ENCODE data around the gene RFWD3.

RFWD3 gene

DNA sequence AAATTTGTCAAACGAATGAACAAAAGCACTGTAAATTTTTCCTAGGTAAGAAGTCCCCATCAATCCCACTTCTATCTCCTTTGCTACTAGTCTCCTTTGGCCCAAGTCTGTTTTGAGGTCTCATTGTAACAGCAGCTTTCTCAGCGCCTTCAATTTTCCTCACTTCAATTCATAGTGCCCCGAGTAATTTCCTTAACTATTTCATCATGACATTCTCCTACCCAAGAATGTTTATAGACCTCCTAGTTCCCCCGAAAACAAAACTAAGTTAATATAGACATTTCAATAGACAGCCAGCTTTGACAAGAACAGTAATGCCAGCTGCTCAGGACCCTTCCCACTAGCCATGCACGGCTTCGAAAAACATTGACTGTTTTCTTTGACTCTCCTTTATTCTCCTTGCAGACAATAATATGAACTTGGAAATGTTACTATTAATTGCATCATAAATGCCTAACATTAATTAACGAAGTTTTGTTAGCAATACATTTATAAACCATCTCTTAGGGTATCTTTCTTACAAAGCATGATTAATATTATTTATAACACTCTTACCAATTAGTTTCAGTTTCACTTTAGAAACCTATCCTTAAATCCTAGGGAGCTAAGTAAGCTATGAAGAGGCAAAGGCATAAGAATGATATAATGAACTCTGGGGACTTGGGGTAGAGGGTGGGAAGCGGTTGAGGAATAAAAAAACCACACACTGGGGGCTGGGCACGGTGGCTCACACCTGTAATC is 82.6 kb downstream of the RFWD3 start:
- FAIRE-seq: no peak
- DNase-seq (ENCODE audit: insufficient read length, low spot score): no peak

DNA sequence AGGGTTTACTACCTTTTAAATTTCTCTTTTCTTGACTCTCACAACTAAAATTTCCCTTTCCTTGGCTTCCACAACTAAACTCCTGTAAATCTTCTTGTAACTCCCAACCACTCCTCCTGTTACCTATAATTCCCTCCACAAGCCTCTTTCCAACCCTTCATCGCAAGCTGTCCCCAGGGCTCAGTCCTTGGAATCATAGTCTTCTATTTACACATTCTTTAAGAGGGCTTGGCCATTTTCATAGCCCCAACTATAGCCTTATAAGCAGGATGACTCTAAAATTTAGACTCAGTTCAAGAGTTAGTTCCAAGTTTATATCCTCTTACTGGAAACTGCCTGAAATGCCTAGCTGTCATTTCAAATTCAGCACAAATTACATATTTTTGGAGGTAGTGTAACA is 83.7 kb downstream of the RFWD3 start:
- FAIRE-seq: no peak
- DNase-seq (ENCODE audit: insufficient read length, low spot score): no peak

DNA sequence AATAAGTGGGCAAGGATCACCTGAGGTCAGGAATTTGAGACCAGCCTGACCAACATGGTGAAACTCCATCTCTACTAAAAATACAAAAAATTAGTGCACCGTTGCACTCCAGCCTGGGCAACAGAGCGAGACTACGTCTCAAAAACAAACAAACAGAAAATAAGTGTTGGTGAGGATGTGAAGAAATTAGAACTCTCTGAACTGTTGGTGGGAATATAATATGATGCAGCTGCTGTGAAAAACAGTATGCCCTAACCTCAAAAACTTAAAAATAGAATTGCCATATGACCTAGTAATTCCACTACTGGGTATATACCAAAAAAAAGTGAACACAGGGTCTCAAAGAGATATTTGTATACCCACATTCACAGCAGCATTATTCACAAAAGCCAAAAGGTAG is 85.8 kb downstream of the RFWD3 start:
- DNase-seq (ENCODE audit: insufficient read length, low spot score) (no peak), FAIRE-seq (no peak)

DNA sequence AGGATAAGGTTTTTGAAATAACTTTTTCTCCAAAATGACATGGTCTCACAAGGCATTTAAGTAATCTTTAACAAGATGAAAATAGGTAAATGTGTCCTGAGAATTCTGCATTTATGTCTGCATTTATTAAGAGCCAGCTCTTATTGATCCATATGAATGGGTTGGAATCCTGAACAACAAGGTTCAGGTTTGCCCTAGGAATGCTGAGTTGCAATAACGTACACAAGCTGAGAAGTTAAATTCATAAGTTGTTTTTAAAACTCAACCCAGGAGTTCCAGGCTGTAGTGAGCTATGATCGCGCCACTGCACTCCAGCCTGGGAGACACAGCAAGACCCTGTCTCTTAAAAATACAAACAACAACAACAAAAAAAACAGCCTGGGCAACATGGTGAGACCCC is 87.8 kb downstream of the RFWD3 start:
- DNase-seq (ENCODE audit: insufficient read length, low spot score) (no peak), FAIRE-seq (no peak)

DNA sequence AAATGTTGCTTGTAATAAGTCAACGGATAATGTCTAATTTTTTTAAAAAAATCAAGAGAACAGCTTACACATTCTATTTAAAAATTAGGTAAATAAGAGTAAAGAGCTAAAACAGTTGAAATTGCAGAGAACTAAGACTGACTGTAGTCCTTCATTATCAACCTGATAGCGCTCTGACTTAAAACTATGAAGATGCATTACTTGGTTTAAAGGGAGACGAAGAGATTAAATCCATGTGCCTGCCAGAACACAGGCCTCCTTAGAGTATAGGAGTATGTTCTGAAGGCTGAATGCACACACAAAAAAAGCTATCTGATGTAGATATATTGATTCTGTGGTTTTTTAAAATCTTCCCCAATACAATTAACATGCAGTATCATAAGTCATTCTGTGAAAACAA is 88.2 kb downstream of the RFWD3 start:
- FAIRE-seq (no peak), DNase-seq (ENCODE audit: insufficient read length, low spot score) (no peak)

DNA sequence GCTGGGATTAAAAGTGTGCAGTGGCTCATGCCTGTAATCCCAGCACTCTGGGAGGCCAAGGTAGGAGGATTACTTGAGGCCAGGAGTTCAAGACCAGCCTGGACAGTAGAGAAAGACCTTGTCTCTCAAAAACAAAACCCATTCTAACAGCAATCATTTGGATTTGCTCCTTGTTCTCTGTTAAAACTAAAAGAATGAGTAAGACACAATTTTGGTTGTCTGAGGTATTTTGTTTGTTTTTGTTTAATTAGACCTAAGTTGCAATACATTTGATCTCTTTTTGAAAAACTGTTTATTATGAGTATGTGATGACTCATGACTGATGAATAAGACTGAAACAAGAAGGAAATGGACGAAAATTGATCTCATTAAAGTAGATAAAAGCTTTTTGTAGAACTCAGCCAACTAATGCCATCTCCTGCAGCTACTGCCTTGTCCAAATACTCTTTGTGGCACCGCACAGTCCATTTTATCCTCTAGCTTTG is 88.8 kb downstream of the RFWD3 start:
- FAIRE-seq (peak; percentile 64), DNase-seq (ENCODE audit: insufficient read length, low spot score) (no peak)

DNA sequence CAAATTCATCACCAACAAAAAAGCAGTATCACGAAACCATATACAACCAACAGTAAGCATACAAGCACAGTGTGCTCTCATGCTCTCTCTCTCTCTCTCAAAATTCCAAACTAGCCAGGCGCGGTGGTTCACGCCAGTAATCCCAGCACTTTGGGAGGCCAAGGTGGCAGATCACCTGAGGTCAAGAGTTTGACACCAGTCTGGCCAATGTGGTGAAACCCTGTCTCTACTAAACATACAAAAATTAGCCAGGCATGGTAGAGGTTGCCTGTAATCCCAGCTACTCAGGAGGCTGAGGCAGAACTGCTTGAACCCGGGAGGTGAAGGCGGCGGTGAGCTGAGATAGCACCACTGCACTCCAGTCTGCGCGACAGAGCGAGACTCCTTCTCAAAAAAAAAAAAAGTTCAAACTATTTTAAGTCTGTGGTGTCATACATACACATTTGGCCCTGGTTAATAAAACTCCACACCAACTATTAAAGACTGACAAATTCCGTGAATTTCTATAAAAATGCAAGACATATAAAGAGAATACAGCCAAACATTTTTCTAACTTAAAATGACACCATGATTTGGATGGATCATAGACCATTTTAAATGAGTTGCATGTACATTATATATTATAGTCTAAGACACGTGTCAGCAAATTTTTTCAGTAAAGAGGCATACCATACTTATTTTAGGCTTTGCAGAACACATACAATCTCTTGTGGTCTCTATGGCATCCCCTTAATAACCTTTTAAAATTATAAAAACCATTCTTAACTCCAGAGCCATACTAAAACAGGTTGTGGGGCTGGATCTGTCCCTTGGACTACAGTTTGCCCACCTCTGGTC is 90.7 kb downstream of the RFWD3 start:
- DNase-seq (ENCODE audit: insufficient read length, low spot score): no peak
- no peak for FAIRE-seq

DNA sequence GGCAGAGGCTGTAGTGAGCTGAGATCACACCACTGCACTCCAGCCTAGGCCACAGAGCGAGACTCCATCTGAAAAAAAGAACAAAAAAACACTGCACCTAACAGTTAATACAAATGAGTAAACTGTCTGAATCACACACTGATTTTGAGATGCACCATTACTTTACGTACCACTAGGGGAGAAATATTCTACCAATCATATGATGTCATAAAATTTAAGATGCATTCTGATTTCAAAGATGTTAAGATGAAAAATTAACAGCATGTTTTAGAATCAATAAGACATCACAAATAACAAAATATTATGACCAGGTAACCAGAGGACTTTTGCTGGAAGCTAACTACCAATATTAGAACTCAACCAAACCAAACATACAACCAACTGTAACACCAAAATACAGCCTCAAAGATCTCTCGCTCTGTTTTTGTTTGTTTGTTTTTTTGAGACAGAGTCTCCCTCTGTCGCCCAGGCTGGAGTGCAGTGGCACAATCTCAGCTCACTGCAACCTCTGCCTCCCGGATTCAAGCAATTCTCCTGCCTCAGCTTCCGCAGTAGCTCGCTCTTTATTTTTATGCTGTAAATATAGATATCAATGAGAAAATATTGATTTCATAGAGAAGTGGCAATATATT is 91.4 kb downstream of the RFWD3 start:
- DNase-seq (ENCODE audit: insufficient read length, low spot score): no peak
- FAIRE-seq: no peak

DNA sequence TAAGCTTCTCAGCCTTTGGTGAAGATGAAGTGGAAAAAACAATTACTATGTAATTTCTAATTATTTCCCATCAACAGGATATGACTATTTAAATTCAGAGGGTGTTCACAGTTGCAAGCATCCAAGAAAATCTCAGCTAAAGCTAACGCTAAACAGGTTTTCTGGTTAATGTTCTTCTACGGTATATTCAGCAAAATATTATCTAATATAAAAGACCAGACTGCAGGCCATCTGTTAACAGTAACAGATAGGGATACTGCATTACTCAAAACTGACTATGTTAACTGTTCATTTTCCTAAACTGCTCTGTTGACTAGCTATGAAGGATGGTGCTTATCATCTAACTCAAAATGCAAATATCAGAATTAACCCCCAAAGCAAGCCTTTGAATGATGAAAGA is 92.5 kb downstream of the RFWD3 start:
- DNase-seq (ENCODE audit: insufficient read length, low spot score) (no peak), FAIRE-seq (no peak)

DNA sequence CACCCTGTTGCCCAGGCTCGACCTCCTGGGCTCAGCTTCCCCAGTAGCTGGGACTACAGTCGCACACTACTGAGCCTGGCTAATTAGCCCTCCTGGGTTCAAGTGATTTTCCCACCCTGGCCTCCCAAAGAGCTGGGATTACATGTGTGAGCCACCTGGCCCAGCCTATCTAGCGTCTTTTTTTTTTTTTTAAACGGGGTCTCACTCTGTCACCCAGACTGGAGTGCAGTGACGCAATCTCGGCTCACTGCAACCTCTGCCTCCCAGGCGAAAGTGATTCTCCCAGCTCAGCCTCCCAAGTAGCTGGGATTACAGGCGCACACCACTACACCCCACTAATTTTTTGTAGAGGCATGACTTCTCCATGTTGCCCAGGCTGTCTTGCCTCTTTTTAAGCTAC is 93.1 kb downstream of the RFWD3 start:
- DNase-seq (ENCODE audit: insufficient read length, low spot score) (no peak), FAIRE-seq (no peak)
